T-helper 9 cell (primary cell): ENCODE measurements around the gene JMJD7.

ENCODE experiments used
- DNase-seq: peaks from one replicate; pipeline ENCODE4 v3.0.0-alpha.2; 2020

The JMJD7 gene

DNA sequence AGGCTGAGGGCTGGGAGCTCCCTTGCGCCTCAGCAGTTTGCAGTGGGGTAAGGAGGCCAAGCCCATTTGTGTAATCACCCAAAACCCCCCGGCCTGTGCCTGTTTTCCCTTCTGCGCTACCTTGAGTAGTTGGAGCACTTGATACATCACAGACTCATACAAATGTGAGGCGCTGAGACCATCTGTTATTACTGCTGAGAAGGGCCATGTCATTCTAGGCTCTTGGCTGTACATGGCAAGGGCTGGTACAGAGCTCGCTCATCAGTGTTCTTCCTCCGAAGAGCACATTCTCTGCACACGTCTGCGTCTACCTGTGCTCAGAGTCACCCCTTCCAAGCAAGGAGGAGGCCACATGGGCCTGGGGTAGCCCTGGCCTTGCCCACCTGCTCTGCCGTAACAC lies 20.1 kb downstream of the JMJD7 start:
- DNase-seq: no peak

DNA sequence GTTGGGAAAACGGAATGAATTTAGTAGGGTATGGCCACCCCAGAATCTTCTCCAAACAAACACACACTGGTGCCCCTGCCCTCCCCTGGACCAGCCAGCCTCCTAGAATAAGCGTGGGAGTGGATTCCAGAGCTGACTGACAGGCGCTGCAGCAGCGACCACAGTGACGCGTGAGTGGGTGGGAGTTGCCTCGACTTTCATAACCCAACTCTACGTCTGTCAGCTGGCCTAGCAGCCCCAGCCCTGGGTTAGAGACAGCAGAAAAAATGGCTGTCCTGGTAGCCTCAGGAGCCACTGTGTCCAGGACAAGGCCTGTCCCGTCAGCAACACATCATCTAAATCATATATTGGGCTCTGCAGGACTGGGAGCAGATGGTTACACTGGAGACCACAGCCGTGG lies 20.7 kb downstream of the JMJD7 start:
- no peak for DNase-seq

DNA sequence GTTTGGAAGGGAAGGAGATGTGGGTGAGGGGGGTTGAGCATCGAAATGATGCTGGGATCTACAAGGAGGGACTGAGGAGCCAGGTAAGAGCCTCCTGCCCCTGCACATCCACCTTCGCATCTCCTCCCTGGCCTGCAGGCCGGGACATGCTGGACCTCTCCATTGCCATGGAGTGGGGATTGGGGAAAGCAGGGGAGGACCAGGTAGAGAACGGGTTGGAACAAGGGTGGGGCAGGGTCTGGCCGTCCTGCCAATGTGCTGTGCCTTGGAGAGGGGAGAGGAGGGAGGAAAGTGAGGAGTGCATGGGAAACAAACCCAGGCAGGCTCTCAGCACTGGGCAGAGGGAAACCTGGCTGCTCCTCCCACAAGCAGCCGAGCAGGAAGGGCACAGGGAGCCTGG lies 21.3 kb downstream of the JMJD7 start:
- DNase-seq: no peak

DNA sequence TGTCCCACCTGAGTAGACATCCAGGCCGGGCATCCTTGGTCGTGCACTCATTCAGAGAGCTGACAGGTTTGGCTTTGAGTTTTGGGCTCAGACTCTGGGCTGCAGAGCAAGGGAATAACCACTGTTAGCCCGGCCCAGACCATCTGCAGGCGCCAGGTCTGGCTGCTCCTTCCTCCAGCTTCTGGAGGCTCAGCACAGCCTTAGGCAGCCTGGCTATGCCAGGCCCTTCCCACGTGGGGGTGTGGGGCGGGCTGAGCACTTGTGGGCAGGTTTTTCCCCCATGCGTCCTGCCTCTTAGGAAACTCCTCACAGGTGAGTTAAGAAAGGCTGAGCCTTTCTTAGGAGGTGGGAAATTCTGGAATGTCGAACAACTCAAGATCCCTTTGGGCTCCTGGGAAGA lies 22.0 kb downstream of the JMJD7 start:
- no peak for DNase-seq

DNA sequence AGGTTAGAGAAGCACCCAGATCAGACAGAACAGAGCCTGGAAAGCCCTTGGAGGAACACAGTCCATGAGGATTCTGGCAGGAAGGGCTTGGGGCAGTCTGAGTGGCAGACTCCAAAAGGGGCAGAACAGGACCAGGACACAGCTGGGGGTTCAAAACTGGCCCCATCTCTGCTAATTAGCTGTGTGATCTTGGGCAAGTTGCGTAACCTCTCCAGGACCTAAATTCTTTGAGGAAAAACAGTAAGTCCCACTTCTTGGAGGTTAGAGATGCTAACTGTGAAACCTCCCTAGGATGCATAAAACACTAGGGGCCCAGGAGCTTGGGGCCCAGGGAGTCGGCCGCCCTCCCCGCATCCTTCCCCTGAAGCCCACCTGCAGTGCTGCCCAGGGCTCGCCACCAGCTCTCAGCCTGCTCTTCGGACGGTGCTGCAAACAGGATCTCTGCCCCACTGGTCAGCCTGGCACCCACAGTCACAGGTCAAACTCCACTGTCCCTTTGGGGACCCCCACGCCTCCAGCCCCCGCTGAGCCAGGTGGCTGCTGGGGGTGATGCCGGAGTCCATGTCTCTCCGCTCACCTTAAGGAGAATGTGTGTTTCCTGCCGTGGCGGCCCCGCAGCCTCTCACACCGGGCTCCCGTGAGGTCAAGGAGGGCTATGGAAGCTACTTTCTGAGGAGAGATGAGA lies 22.7 kb downstream of the JMJD7 start:
- DNase-seq: no peak

DNA sequence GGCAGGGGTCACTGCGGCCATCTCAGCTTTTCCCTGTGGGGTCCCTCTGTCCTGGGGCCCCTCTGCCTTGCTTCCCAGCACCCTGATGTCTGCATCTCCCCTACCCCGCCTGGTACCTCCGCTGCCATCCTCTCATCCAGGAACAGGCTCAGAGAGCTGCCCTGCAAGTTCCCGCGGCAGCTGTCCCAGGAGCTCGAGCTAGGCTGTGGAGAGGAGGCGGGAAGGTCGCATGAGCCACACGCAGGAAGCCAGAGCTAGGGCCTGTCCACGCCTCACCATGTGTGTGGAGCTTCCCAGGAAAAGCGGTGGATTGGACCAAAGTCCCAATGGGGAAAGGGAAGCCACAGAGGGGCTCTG lies 23.3 kb downstream of the JMJD7 start:
- DNase-seq: no peak

DNA sequence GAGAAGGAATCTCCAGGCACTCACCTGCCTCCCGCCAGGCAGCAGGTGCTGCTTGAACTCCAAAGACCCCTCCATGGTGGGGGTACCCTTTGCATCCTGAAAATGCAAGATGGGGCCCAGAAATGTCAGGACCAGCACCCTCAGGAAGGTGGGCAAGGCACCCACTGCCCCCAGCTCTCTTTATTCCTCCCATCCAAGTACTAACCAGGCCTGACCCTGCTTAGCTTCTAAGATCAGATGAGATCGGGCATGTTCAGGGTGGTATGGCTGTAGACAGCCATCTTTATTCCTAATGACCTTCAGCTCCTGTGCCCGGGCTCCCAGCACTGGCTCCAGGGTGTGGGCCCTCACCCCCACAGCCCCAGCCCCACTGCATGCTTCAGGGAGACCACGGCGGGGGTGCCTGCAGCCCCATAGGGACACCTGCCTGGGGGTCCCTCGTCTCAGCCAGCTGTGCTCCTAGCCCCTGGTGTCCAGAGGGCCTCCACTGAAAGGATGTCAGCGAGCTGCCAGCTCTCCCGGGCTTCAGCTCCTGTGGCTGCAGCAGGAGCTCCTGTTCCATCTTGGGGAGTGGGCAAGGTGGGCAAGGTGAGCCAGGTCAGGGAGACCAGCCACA lies 24.0 kb downstream of the JMJD7 start:
- DNase-seq: no peak

DNA sequence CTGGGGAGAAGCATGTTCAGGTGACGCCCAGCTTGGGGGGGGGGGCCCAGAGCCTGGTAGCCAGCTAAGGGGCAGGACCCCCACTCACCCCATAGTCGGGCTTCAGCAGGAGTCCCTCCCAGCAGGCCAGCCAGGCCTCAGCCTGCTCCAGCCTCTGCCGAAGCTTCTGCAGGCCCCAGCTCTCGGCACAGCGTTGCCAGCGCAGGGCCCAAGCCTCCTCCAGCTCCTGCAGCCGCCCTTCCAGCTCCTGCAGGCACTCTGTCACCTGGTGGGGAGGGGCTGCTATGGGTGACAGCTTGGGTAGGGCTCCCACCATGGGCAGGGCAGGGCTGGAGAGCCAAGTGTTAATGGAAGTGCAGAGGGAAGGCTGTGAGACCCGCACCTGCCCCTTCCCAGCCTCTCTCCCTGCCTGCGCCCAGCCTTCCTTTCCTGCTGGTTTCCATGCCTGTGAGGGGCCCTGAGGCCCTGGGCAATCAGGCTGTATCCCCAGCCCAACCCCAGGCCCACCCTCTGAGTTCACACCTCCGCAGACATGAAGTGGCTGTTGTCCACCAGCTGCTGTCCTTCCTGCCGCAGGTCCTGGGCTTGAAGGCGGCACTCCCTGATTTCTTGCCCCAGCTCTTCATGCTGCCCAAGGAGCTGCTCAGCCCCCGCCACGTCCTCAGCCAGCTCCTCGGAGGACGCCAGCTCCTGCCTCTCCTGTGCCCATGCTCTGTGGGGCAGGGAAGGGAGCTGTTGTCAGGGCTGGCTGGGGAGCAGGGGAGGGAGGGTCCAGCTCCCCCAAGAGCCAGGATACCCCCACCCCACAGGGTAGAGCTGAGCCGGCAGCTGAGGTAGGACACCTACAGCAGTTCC lies 25.1 kb downstream of the JMJD7 start:
- no peak for DNase-seq

DNA sequence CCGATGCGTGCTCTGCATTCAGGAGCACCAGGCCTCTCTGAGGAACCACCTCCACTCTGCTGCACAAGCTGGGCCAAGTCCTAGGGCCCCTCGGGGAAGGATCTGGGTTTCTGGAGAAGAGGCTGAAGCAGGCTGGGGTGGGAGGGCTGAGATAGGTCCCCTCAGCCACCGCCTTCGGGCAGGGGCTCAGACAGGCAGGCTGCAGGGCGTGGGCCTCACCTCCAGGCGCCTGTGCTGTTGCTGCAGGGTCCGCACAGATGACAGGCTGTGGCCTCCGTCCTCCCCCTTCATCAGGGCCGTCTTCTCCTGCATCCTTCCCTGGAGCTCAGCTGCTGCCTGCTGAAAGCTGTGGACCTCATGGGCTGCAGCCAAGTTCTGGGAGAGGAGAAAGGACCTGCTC lies 25.9 kb downstream of the JMJD7 start:
- DNase-seq: no peak

DNA sequence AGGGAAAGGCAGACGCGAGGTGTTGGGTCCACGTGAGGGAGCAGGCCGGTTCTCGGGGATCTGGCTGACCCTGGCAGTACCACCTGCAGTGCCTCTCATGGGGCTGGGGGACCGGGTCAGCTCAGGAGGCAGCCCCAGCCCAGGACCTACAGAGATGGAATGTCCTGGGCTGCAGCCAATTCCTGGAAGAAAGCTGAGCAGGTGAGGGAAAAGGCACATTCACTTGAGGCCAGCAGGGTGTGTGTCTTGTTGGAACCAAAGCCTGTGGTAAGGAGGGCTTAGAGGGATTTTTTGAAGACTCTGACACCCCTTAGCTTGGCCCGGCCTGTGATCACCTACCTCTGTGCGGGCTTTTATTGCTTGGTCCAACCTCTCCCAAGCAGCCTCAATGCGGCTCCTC lies 26.6 kb downstream of the JMJD7 start:
- no peak for DNase-seq

DNA sequence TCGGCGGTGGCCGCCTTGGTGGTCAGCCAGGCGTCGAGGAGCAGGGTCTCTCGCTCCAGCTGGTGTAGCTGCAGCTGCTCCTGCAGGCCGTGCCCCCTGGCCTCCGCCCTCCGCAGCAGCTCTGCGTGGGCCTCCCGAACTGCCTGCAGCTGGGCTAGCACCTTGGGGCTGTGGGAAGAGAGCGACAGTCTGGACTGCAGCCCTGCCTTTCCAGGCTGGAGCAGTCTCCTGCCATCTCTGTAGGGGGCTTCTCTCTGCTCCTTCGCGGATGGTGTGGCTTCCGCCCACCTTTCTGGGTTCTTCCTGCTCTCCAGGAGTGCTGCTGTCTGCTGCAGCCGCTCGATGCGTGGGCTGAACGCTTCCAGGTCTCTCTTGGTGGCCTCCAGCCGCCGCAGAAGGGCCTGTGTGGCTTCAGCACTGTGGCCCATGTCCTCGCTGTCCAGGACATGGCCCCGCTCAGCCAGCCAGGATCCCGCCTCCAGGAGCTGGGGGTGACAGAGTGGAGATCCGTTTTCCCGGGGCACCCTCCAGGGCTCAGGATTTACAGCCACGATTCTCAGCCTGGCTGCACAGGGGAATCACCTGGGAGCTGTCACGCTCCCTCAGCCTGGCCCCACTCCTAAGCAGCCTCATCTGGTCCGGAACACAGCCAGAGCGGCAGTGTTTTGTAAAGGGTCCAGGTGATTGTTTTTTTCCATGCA lies 27.5 kb downstream of the JMJD7 start:
- no peak for DNase-seq

DNA sequence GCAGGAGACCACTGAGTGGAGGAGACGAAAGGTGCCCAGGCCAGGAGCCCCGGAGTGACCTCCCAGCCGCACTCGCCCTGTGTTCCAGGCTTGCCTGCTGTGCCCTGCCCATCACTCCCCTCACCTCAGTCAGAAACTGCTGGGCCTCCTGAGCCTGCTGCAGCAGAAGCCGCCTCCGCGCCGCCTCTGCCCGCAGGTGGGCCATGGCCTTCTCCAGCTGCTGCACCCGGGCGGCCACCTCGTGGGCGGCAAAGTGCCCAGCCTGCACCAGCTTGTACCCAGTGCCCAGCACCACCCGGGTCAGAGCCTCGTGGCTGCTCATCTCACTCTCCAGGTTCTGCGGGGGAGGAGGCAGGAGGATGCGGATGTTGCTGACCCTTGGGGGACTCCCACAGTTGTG lies 28.4 kb downstream of the JMJD7 start:
- DNase-seq: no peak

DNA sequence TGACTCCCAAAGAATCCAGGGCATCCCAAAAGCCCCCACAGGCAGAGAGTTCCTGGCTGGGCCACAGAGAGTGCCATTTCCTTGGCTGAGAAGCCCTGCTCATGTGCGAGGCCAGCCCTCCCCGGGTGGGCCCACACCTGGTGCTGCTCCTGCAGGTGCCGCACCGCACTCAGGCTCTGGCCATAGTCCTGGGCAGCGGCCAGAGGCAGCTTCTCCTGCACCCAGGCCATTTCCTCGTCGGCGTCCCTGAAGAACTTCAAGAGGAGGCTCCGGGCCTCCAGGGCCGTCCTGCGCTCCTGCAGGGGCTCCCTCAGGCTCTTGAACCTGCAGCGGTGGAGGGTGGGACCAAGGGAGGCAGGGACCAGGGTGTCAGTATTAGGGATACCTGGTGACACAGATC lies 28.8 kb downstream of the JMJD7 start:
- DNase-seq: no peak

DNA sequence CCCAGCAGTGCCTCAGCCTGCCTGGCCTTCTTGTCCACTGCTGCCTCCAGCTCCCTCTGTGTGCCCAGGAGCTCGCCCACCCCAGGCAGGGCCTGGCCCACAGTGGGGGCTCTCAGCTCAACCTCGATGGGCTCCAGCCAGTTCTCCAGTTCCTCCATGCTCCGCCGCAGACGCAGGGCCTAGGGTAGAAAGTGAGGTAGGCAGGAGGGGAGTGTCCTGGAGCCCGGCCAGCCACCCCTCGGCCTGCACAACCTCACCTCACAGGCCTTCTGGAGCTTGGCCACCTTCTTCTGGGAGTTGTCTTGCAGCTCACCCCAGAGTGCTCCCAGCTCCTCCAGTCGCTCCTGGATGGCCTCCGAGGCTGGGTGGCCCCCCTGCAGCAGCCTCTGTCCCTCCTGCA lies 29.4 kb downstream of the JMJD7 start:
- DNase-seq: no peak

DNA sequence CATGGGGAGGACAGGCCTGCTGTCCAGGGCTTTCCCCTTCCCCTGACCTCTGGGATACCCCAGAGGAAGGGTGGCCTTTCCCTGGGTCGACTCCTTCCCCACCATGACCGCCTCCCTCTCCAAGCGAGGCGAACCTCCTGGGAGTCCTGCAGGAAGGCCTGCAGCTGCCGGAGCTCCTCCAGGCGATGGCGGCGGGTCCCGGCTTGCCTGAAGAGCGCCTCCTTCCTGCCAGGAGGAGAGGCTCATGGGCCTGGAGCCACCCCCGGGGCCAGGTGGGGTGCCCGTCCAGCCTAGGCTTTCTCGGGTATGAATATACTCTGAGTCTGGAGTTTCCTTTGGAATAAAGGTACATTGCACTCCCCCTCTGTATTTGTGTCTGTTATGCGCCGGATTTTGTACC lies 30.9 kb downstream of the JMJD7 start:
- DNase-seq: no peak

DNA sequence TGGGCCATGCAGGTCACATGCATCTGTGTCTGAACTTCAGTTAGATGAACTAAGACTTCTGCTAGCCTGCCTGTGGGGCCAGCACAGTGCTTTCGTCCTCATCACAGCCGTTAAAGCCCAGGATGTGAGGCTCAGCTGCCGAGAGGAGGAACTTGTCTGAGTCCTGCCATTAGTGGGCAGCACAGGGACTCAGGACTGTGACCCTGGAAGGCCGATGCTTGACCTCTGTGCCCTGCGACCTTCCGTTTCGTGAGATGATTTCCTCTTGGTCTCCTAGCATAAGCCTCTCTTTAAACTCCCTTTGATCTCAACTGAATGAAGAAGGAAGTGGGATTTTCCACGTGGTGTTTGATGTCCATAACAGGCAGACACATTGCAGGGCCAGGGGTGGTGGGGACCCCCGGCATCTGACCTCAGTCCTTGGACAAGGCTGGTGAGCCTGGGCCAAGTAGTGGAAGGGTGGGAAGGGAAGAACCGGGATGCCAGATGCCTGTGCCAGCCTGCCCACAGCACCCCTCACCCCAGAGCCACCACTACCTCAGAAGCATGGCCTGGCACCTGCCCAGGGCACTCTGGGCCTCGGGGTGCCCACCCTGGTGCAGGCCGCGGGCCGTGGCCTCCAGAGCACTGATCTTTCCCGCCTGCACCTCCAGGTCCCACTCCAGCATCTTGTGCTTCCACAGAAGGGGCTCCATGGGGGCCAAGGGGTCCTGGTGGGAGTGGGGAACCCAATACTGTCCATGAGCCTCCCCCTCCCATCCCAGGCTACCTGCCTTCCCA lies 32.3 kb downstream of the JMJD7 start:
- no peak for DNase-seq

DNA sequence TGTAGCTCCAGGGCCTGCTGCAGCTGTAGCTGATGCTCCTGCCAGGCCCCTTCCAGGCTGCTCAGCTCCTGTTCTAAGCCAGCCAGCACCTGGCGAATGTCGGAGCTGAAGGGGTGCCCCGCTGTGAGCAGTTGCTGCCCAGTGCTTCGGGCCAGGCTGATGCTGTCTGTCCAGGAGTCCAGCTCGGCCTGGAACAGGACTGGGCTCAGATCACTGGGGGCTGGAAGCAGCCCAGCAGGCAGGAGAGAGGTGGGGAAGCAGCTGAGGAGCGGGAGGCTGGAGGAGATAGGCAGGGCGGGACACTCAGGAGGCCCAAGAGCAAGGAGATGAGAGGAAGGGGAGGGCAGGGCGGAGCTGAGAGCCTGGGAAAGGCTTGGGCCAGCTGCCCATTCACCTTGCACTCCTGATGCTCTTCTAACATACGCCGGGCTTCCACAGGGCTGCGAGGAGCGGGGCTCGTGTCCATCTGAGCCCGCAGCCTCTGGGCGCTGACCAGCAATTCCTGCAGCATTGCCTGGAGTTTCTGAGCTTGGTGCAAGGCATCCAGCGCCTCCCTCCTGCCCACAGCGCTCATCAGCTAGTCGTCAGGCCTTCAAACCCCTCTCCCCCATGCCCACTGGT lies 34.0 kb downstream of the JMJD7 start:
- DNase-seq: no peak

DNA sequence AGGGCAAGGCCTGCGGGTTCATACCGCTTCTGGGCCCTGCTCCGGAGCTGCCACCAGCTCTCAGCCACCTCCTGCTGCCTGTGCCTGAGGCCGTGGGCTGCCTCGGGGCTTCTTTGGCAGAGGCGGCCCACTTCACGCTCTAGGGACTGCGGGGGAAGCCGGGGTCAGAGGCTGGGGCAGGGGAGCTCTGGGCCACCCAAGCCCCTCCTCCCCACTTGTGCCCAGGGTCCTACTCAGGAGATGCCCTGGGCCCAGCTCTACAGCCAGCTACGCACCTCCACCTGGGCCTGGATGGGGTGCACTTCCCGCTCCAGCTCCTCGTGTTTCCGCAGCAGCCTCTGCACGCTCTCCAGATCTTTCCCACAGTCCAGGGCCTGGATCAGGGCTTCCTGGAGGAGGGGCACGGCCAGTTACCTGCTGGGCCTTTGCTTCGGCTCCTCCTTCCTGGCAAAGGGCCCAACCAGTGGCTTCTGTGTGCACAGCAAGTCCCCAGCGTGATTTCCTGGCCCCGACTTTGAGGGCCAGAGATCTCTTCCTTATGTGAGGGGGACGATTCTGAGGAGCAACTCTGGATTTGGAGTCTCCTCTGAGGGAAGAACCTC lies 34.7 kb downstream of the JMJD7 start:
- no peak for DNase-seq

DNA sequence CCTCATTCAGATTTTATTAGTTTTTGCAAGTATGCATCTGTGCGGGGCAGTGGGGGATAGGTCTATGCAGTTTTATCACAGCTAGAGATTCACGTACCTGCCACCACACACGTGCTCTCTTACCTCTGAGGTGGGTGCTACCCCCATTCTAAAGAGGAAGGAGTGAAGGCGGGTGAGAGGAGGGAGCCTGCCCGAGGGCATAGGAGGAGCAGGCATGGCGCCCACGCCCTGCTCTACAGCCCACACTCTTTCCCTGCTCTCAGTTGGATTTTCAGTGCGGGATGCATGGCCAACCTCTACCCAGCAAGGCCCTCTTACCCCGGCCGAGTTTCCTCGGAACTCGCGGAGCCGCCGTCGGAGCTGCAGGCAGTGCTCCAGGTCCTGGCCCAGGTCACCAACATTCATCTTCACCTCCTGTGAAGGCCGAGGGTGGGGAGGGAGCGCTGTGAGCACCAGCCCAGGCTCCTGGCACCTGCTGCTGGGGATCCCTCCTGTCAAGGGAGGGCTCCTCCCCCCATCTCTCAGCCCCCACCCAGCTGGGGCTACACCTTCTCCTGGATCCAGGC lies 37.7 kb downstream of the JMJD7 start:
- DNase-seq: no peak

DNA sequence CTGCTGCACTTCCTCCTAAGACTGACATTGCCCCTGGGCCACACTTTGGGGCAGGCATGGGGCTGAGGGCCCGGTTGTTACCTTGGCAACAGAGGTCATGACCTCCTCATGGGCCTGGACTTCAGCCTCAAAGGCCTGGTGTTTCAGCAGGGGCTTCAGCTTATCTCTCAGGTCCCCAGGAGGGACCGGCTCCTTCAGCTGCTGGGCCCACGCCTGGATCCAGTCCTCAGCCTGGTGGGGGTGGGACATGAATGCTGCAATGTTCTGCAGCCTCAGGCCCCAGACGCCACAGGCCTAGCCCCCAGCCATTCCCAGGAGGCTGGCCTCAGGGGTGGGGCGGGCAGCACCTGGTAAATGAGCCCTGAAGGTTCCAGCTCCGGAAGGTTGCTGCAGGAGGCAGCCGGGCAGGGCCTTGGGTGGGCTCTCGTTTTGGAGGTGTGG lies 38.4 kb downstream of the JMJD7 start:
- no peak for DNase-seq

DNA sequence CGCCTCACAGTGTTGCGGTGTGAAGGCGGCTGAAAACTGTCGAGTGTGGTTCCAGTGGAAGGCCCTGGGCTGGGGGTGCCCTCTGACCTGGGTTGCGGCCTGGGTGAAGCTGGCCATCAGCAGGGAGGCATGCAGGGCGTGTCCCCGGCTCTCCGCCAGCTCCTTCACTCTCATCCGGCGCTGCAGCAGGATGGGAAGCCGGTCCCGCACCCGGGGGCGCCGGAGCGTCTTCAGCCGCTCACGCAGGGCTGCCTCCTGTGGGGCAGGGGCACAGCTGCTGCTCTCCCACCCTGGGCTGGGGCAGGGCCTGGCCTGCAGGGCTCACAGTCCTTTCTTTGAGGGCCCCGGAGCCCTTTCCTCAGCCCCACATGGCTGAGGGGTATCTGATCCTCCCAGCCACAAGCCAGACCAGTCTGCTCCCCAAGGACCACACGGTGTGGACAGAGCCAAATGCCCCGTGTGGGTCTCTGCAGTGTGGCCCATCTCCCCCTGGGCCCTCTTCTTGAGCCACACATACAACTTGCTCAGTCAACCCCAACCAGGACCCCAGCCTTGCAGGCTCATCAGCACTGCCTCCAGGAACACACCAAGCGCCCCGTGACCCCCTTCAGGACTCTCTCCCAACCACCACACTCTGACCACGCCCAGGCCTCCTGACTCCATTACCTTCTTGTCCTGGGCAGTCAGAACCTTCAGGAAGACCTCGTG lies 39.1 kb downstream of the JMJD7 start:
- DNase-seq: no peak
